ENCODE data around the gene PRDM12.

The PRDM12 gene

DNA sequence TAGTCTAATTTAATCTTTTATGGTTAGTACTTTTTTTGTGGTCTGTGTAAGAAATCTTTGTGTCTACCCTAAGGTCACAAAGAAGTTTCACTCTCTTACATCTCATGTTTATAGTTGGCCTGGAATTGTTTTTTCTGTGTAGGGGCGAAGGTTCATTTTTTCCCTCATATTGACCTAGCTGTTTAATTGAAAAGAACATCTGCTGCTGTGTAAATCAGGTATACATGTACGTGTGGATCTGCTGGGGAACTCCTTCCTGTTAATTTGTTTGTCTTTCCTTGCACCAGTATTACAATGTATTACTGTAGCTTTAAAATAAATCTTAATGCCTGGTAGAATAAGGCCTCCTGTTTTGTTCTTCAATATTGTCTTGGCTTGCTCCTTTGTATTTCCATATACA, 67.0 kb downstream of the PRDM12 start:
- no peak for TF ChIP-seq GATA3 (IDR thresholded peaks at IDR 0.05; ENCODE audit: low read depth, low read length)
- TF ChIP-seq GATA2 (IDR thresholded peaks at IDR 0.05; ENCODE audit: low read depth, low read length), result no peak

DNA sequence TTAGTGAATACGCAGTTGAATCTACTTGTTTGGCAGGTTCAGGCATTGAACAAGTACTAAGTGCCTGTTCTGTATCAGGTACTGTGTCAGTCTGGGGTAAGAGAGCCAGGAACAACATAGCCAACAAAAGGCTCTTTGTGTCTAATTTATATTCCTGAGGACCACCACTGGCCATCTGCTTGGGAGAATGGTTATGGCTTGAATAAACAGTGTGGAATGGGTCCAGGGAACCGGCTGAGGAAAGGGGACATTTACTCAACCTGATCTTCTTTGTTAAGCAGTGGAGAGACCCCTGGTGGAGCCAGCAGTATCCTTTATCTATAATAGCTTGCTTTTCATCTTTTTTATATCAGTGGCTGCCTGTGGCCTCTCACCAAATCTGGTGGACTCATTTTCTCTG, 67.7 kb downstream of the PRDM12 start:
- no peak for TF ChIP-seq GATA2 (IDR thresholded peaks at IDR 0.05; ENCODE audit: low read depth, low read length)
- no peak for TF ChIP-seq GATA3 (IDR thresholded peaks at IDR 0.05; ENCODE audit: low read depth, low read length)
